MCF 10A (cell line): Measurements from ENCODE around the gene TINAG. TPM values are rescaled to one million over a fixed set of nuclear protein-coding genes. Genes with fewer than 3 reads are reported as not detected.

Experiments used
- BruUV-seq: library from RNA; stranded (reverse); fragments of 400-500 nt; replicated peaks from 2 replicates; lab custom pipeline; 2021; lab: Mats Ljungman, UMichigan
- CTCF ChIA-PET: fragments of 300-600 bp; sonication (Branson Sonifier 250); formaldehyde crosslinking; extraction: SDS; loops from one replicate; lab custom pipeline; 2021; ENCODE audit warnings: antibody characterized with exemption, inconsistent platforms; lab: Yijun Ruan, JAX
- POLR2A ChIA-PET: fragments of 300-600, 350-650 bp; sonication (Branson Sonifier 250); formaldehyde crosslinking; extraction: SDS; loops from one replicate; lab custom pipeline; 2020; ENCODE audit warnings: antibody characterized with exemption, inconsistent platforms; lab: Yijun Ruan, JAX
- DNase-seq: peaks from one replicate; pipeline ENCODE4 v3.0.0-alpha.2; 2018; ENCODE audit not compliant: unreplicated experiment
- H3K27ac Mint-ChIP-seq: one replicate; pipeline ENCODE4 v1.8.0; 2022; ENCODE audit warnings: mild to moderate bottlenecking, low read depth, mixed read lengths; ENCODE audit not compliant: unreplicated experiment
- H3K27me3 Mint-ChIP-seq: one replicate; pipeline ENCODE4 v1.8.0; 2022; ENCODE audit warnings: mixed read lengths; ENCODE audit not compliant: insufficient read depth, unreplicated experiment
- H3K36me3 Mint-ChIP-seq: one replicate; pipeline ENCODE4 v1.8.0; 2022; ENCODE audit warnings: mild to moderate bottlenecking, moderate library complexity, mixed read lengths; ENCODE audit not compliant: insufficient read depth, unreplicated experiment
- H3K4me1 Mint-ChIP-seq: one replicate; pipeline ENCODE4 v1.8.0; 2022; ENCODE audit warnings: mixed read lengths; ENCODE audit not compliant: insufficient read depth, unreplicated experiment
- H3K4me3 Mint-ChIP-seq: one replicate; pipeline ENCODE4 v1.8.0; 2022; ENCODE audit warnings: mild to moderate bottlenecking, moderate library complexity, mixed read lengths; ENCODE audit not compliant: unreplicated experiment
- H3K9me3 Mint-ChIP-seq: one replicate; pipeline ENCODE4 v1.8.0; 2022; ENCODE audit warnings: mixed read lengths; ENCODE audit not compliant: unreplicated experiment
- CTCF ChIP-seq: fragments of 200-600 bp; IDR thresholded peaks from one replicate; pipeline ENCODE4 v1.8.0; 2022; ENCODE audit warnings: antibody characterized with exemption, mild to moderate bottlenecking; ENCODE audit not compliant: unreplicated experiment
- intact Hi-C: fragments of 100-400 bp; cut with micrococcal nuclease; formaldehyde crosslinking; loops from 2 replicates; pipeline ENCODE4 v1.14.1; 2022
- total RNA-seq: library from RNA; stranded (reverse); gene quantifications from 2 replicates; pipeline ENCODE4 v1.2.3, GENCODE V29; 2022

The TINAG gene
- total RNA-seq, 1 experiment from 2014 or later = not detected

GRCh38 chr6:54391577-54391976 is 83.3 kb downstream of the TINAG start:
- intact Hi-C loops = no loop called here
- H3K36me3 Mint-ChIP-seq = no peaks in the 10 kb centered on the region
- no peaks in the 10 kb centered on the region for H3K4me1 Mint-ChIP-seq
- no peak overlapping the region for H3K4me3 Mint-ChIP-seq
- no peak for DNase-seq
- no TSS peak for BruUV-seq
- POLR2A ChIA-PET = no interaction called here
- CTCF ChIA-PET = no interaction called here
- H3K27ac Mint-ChIP-seq = no peak overlapping the region
- H3K27me3 Mint-ChIP-seq = no peaks in the 10 kb centered on the region
- no peak for TF ChIP-seq CTCF
- no peaks in the 10 kb centered on the region for H3K9me3 Mint-ChIP-seq

GRCh38 chr6:54403096-54403495 is 94.9 kb downstream of the TINAG start:
- Mint-ChIP-seq H3K27ac (no peak overlapping the region), H3K4me1 (no peaks in the 10 kb centered on the region), H3K9me3 (no peaks in the 10 kb centered on the region), H3K4me3 (no peak overlapping the region), H3K27me3 (no peaks in the 10 kb centered on the region), H3K36me3 (no peaks in the 10 kb centered on the region)
- POLR2A ChIA-PET = no interaction called here
- BruUV-seq = no TSS peak
- intact Hi-C loops = no loop called here
- no peak for TF ChIP-seq CTCF
- CTCF ChIA-PET = no interaction called here
- no peak for DNase-seq

- POLR2A ChIA-PET = interaction anchor here (0.6 to 1.3 kb wide), 3 partner anchors 15 to 488 kb away, joined by 3 read pairs; no protein-coding TSS in a partner anchor
- no peaks in the 10 kb centered on the region for H3K27me3 Mint-ChIP-seq
- intact Hi-C loops = no loop called here
- no peaks in the 10 kb centered on the region for H3K4me1 Mint-ChIP-seq
- no peak for TF ChIP-seq CTCF
- H3K9me3 Mint-ChIP-seq = no peaks in the 10 kb centered on the region
- no peak overlapping the region for H3K27ac Mint-ChIP-seq
- H3K36me3 Mint-ChIP-seq = peaks cover under 1% of the 10 kb centered on the region
- no peak overlapping the region for H3K4me3 Mint-ChIP-seq
- CTCF ChIA-PET = no interaction called here
- DNase-seq = no peak
- BruUV-seq = no TSS peak
These were observed 96.5 kb downstream of the TINAG start for GRCh38 chr6:54404791-54405190.

- H3K36me3 Mint-ChIP-seq = peaks cover 6% of the 10 kb centered on the region
- H3K9me3 Mint-ChIP-seq = no peaks in the 10 kb centered on the region
- POLR2A ChIA-PET = interaction anchor here (1.4 kb wide), 1 partner anchor 8 kb away, joined by 3 read pairs; no protein-coding TSS in a partner anchor
- no peak overlapping the region for H3K4me3 Mint-ChIP-seq
- BruUV-seq = no TSS peak
- no peak for DNase-seq
- no peak for TF ChIP-seq CTCF
- CTCF ChIA-PET = interaction anchor here (0.7 kb wide), 1 partner anchor 305 kb away, joined by 3 read pairs; no protein-coding TSS in a partner anchor
- H3K27me3 Mint-ChIP-seq = no peaks in the 10 kb centered on the region
- no peak overlapping the region for H3K27ac Mint-ChIP-seq
- intact Hi-C loops = no loop called here
- no peaks in the 10 kb centered on the region for H3K4me1 Mint-ChIP-seq
These were observed 103.5 kb downstream of the TINAG start for GRCh38 chr6:54411767-54412166.
